D721Med (cell line): Measurements from ENCODE around the gene METTL18.
A peak's percentile ranks its signal among the peaks of the same experiment; 100 is the strongest.

Experiments
- DNase-seq: peaks from one replicate; pipeline ENCODE4 v3.0.0; 2011; ENCODE audit warnings: low spot score; ENCODE audit not compliant: insufficient read length
- FAIRE-seq: peaks from 2 replicates; lab custom pipeline; 2011; peaks lifted over from hg19 to GRCh38; lab: Jason Lieb, UNC
- TF ChIP-seq, protein P1 (sequence below): IDR thresholded peaks from 2 replicates; pipeline ENCODE4 v1.5.1; 2012; ENCODE audit warnings: mild to moderate bottlenecking, control low read depth; ENCODE audit not compliant: insufficient read depth; ENCODE audit errors: missing control alignments

The METTL18 gene

DNA sequence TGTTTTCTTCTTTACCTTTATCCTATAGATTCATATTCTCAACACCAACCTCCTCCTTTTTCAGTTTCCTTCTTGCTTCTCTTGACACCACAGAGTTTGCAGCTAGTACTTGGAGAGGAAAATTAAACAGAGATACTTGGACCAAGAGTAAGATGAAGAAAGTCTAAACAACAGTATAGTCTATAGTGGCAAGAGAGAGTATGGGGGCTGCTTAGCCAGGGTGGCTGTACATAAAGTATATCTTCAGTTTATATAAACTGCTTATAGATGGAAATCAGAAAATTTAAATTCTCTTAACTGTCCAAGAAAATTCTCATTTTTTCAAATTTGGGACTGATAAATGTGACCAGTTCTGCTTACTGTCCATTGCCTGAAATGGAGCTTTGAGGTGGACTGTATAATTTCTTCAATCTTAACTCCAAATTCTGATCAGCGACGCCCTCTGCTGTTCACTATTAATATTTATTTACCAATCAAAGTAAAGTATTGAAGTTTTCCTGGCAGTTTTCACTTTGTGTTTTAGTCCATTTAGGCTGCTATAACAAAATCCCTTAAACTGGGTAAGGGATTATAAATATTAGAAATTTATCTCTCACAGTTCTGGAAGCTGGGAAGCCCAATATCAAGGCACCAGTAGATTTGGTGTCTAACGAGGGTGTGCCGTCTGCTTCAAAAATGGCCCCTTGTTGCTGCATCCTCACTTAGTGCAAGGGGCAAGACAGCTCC, 14.8 kb upstream of the METTL18 start:
- TF ChIP-seq, protein P1, sequence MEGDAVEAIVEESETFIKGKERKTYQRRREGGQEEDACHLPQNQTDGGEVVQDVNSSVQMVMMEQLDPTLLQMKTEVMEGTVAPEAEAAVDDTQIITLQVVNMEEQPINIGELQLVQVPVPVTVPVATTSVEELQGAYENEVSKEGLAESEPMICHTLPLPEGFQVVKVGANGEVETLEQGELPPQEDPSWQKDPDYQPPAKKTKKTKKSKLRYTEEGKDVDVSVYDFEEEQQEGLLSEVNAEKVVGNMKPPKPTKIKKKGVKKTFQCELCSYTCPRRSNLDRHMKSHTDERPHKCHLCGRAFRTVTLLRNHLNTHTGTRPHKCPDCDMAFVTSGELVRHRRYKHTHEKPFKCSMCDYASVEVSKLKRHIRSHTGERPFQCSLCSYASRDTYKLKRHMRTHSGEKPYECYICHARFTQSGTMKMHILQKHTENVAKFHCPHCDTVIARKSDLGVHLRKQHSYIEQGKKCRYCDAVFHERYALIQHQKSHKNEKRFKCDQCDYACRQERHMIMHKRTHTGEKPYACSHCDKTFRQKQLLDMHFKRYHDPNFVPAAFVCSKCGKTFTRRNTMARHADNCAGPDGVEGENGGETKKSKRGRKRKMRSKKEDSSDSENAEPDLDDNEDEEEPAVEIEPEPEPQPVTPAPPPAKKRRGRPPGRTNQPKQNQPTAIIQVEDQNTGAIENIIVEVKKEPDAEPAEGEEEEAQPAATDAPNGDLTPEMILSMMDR: peak; percentile 74
- FAIRE-seq: peak; percentile 87
- no peak for DNase-seq

DNA sequence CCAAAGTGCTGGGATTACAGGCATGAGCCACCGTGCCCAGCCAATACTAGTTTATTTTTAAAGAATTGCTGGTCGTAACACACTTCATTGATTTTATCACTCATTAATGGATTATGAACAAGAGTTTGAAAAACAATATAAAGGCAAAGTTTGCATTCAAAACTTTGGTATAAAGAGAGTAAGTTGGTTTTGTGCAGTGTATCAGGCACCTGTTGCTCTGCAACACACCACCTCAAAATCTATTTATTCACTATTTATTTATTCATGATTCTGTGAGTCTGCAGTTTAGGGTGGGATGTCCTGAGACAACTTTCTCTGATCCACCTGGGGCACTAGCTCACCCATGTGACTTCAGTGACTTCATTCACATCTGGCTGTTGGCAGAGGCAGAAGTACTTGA, 10.2 kb upstream of the METTL18 start:
- FAIRE-seq (no peak), DNase-seq (no peak)
- TF ChIP-seq, protein P1: no peak

DNA sequence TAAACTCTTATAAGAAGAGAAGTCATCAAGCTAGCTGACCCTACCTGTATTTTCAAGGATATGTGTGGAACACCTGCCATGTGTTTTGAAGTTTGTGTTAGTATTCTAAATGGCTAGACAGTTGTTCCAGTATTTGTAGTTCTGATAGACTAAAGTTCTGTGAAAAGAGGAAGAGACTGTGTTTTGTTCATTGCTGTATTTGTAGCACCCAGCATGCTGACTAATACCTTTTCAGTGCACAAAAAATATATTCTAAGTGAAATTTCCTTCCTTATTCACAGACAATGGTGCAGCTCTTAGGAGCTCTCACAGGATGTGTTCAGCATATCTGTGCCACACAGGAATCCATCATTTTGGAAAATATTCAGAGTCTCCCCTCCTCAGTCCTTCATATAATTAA, 8.2 kb upstream of the METTL18 start:
- FAIRE-seq (peak; percentile 68), DNase-seq (no peak)
- TF ChIP-seq, protein P1: no peak

DNA sequence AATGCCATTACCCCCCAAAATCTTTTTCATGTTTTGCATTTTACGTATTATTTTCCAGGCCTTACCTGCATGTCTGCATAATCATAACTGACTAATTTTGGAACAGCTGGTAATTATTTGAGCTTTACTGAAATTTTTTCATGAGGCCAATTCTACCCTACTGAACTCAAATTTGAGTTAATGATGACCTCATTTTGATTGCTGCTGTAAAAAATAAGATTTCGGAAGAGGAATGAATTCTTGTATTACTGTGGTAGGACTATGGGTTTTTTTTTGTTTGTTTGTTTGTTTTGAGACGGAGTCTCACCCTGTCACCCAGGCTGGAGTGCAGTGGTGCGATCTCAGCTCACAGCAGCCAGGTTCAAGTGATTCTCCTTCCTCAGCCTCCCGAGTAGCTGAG, 2.6 kb upstream of the METTL18 start:
- FAIRE-seq: no peak
- TF ChIP-seq, protein P1: no peak

DNA sequence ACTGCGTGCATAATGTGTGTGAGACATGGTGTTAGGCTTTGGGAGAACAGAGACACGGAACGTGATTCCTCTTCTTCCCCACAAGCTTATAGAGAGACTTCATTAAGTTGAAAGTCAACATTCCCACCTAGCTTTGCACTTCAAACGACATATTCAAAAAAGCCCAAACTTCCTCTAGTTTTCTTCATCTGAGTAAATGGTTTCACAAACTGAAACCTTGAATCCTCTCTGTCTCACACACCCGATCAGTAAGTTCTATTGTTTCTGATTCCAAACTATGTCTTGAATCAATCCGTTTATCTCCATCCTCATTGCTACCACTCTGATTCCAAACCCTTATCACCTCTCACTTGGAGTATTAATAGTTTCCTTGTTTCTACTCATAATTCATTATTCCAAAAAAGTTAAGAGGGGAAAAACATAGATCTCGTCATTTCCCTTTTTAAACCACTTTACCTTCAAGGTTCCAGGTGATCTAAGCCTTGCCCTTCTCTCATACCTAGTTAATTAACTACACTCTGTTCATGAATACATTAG, 1.6 kb upstream of the METTL18 start:
- FAIRE-seq: peak; percentile 44
- DNase-seq: no peak
- TF ChIP-seq, protein P1: no peak

More for the DNA sequence above, 2.6 kb upstream of the METTL18 start:
- DNase-seq: no peak

DNA sequence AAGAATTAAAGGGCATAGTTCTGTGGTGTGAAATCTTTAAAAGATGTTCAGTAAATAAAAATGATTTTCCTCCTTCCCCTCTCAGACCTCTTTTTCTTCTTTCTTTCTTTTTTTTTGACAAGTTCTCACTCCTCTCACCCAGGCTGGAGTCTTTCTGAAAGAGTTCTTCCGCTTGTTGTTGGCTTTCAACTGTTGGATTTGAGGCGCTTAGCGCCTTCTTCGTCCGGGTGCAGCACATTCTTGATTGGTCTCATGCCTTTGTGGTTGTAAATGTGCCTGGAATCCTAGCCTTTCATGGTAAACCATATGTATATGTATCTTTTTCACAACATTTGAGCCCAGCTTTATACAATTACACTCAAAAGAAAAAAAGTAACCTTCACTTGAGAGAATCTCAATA, 980 bp upstream of the METTL18 start:
- no peak for FAIRE-seq
- no peak for DNase-seq
- TF ChIP-seq, protein P1: no peak

DNA sequence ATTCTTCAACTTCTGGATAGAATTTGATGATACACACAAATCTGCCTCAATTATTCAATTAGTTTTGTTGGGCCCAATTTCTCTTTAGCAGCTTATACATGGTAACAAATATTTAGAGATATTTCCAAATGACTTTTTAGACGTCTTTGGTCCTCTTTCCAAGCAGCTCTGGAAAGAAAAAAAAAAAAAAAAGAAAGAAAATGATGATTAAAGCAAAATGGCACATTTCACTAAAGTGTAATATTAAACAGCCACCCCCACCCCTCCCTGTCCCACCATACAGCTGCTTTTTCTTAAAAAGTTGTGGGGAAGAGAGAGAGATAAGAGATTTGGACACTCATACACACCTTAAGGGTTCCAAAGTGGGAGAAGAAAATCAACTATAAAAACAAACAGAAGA, 977 bp downstream of the METTL18 start:
- TF ChIP-seq, protein P1: no peak
- FAIRE-seq (no peak), DNase-seq (no peak)
